HCT116 (cell line): ENCODE data around the gene FGD4. TPM values are rescaled to one million over a fixed set of nuclear protein-coding genes. Genes with fewer than 3 reads are reported as not detected.

Experiments
- ATAC-seq: fragments of 200-7000 bp; cut with Tn5 transposase; 2 replicates; pipeline ENCODE4 v1.9.1; 2020; ENCODE audit warnings: mild to moderate bottlenecking, moderate library complexity
- BruUV-seq: library from RNA; stranded (reverse); fragments of 400-500 nt; replicated peaks from 2 replicates; lab custom pipeline; 2021; lab: Mats Ljungman, UMichigan
- CTCF ChIA-PET: fragments of 300-600 bp; sonication (Branson Sonifier 250); formaldehyde crosslinking; loops from one replicate; lab custom pipeline; 2021; ENCODE audit warnings: antibody characterized with exemption; lab: Charles Lee
- POLR2A ChIA-PET: fragments of 300-600, 350-600 bp; sonication (Branson Sonifier 250); formaldehyde crosslinking; loops from one replicate; lab custom pipeline; 2021; ENCODE audit warnings: antibody characterized with exemption; lab: Charles Lee
- RAD21 ChIA-PET, 2 experiments: fragments of 300-600 bp; sonication (Branson Sonifier 250); formaldehyde crosslinking; loops; one replicate each; lab custom pipeline; 2023; ENCODE audit warnings: low total read pairs in 2 of 2; ENCODE audit not compliant: uncharacterized antibody in 2 of 2, unreplicated experiment in 2 of 2, low non-redundant PET in 1 of 2; lab: Charles Lee
- DNase-seq: peaks from one replicate; pipeline ENCODE4 v3.0.0-alpha.2; 2010; ENCODE audit warnings: low read depth, low spot score
- H2AFZ ChIP-seq: fragments of 200-600 bp; shearing (Covaris generic), sonication (generic); 2 replicates; pipeline ENCODE4 v1.6.1; 2017; ENCODE audit warnings: low read depth, mixed run types, mixed read lengths, antibody characterized with exemption, low read length; ENCODE audit not compliant: poor library complexity, severe bottlenecking
- H3K27ac ChIP-seq: 2 replicates; pipeline ENCODE4 v1.5.1; 2012; ENCODE audit warnings: low read depth, low read length
- H3K27me3 ChIP-seq: fragments of 200-600 bp; sonication (generic); 2 replicates; pipeline ENCODE4 v1.6.1; 2016; ENCODE audit warnings: mixed run types, low read length, mixed read lengths; ENCODE audit not compliant: insufficient read depth
- H3K36me3 ChIP-seq, 2 experiments: fragments of 200-500 bp in 1 of 2; fragments of 200-600 bp in 1 of 2; sonication (Bioruptor generic) in 1 of 2; sonication (generic) in 1 of 2; 2 replicates each; pipeline versions ENCODE4 v1.5.1 to v1.6.1; 2014 to 2016; ENCODE audit warnings: low read length in 2 of 2, inconsistent platforms in 1 of 2, mixed read lengths in 1 of 2, mixed run types in 1 of 2; ENCODE audit not compliant: insufficient read depth in 2 of 2, control insufficient read depth in 1 of 2
- H3K4me1 ChIP-seq, 2 experiments: fragments of 200-600 bp in 1 of 2; sonication (generic) in 1 of 2; 2 replicates each; pipeline versions ENCODE4 v1.5.1 to v1.6.1; 2012 to 2017; ENCODE audit warnings: low read length in 2 of 2, inconsistent platforms in 1 of 2, mild to moderate bottlenecking in 1 of 2, mixed read lengths in 1 of 2, mixed run types in 1 of 2, moderate library complexity in 1 of 2; ENCODE audit not compliant: insufficient read depth in 2 of 2, control insufficient read depth in 1 of 2
- H3K4me2 ChIP-seq: fragments of 200-600 bp; sonication (generic); 2 replicates; pipeline ENCODE4 v1.6.1; 2017; ENCODE audit warnings: mixed run types, low read length, mixed read lengths
- H3K4me3 ChIP-seq, 2 experiments: fragments of 200-600 bp in 1 of 2; sonication (generic) in 1 of 2; replicated peaks in 1 of 2; 2 replicates each; pipeline ENCODE4 v1.5.1; 2011 to 2016; ENCODE audit warnings: low read length in 2 of 2, control low read depth in 1 of 2, low read depth in 1 of 2, mild to moderate bottlenecking in 1 of 2, mixed read lengths in 1 of 2, mixed run types in 1 of 2
- H3K79me2 ChIP-seq: fragments of 200-600 bp; sonication (generic); 2 replicates; pipeline ENCODE4 v1.6.1; 2017; ENCODE audit warnings: mild to moderate bottlenecking, mixed run types, low read length, moderate library complexity, mixed read lengths; ENCODE audit not compliant: insufficient read depth
- H3K9ac ChIP-seq: fragments of 200-600 bp; sonication (generic); 2 replicates; pipeline ENCODE4 v1.6.1; 2016; ENCODE audit warnings: low read length, mixed read lengths
- H3K9me2 ChIP-seq: fragments of 200-600 bp; sonication (generic), shearing (Covaris generic); 2 replicates; pipeline ENCODE4 v1.6.1; 2017; ENCODE audit warnings: mixed run types, mild to moderate bottlenecking, moderate library complexity; ENCODE audit not compliant: insufficient read depth
- H3K9me3 ChIP-seq, 2 experiments: fragments of 200-500 bp in 1 of 2; fragments of 200-600 bp in 1 of 2; sonication (Bioruptor generic) in 1 of 2; sonication (generic) in 1 of 2; 2 replicates each; pipeline ENCODE4 v1.6.1; 2014 to 2017; ENCODE audit warnings: low read length in 2 of 2, mixed read lengths in 2 of 2, inconsistent platforms in 1 of 2, low read depth in 1 of 2, mild to moderate bottlenecking in 1 of 2, mixed run types in 1 of 2, moderate library complexity in 1 of 2; ENCODE audit not compliant: control insufficient read depth in 1 of 2, insufficient read depth in 1 of 2
- H4K20me1 ChIP-seq: fragments of 200-600 bp; sonication (generic), shearing (Covaris generic); 2 replicates; pipeline ENCODE4 v1.6.1; 2017; ENCODE audit warnings: mixed run types, mild to moderate bottlenecking, moderate library complexity; ENCODE audit not compliant: insufficient read depth
- ATF3 ChIP-seq: IDR thresholded peaks from 2 replicates; pipeline ENCODE4 v1.6.1; 2012
- CEBPB ChIP-seq: IDR thresholded peaks from 2 replicates; pipeline ENCODE4 v1.6.1; 2012; ENCODE audit warnings: low read depth
- ELF1 ChIP-seq: IDR thresholded peaks from 2 replicates; pipeline ENCODE4 v1.6.1; 2012; ENCODE audit warnings: low read depth, borderline replicate concordance
- EZH2 ChIP-seq: fragments of 200-600 bp; sonication (generic); IDR thresholded peaks from 2 replicates; pipeline ENCODE4 v1.6.1; 2017; ENCODE audit warnings: antibody characterized with exemption, mixed run types
- EZH2phosphoT487 ChIP-seq: fragments of 200-600 bp; IDR thresholded peaks from 2 replicates; pipeline ENCODE4 v1.6.1; 2018; ENCODE audit warnings: antibody characterized with exemption, borderline replicate concordance
- FOSL1 ChIP-seq: IDR thresholded peaks from 2 replicates; pipeline ENCODE4 v1.6.1; 2012; ENCODE audit warnings: low read depth
- POLR2AphosphoS5 ChIP-seq: IDR thresholded peaks from 2 replicates; pipeline ENCODE4 v1.6.1; 2011; ENCODE audit warnings: mild to moderate bottlenecking, low read depth, low read length, moderate library complexity
- REST ChIP-seq: IDR thresholded peaks from 2 replicates; pipeline ENCODE4 v1.6.1; 2012; ENCODE audit warnings: low read depth
- SP1 ChIP-seq: IDR thresholded peaks from 2 replicates; pipeline ENCODE4 v1.6.1; 2012; ENCODE audit warnings: low read depth
- SRF ChIP-seq: IDR thresholded peaks from 2 replicates; pipeline ENCODE4 v1.6.1; 2012; ENCODE audit warnings: low read depth
- YY1 ChIP-seq: IDR thresholded peaks from 2 replicates; pipeline ENCODE4 v1.6.1; 2011; ENCODE audit warnings: low read length, low read depth, moderate library complexity, mild to moderate bottlenecking; ENCODE audit not compliant: insufficient replicate concordance; ENCODE audit errors: extremely low read depth
- ZNF274 ChIP-seq: fragments of 200-500 bp; sonication (Bioruptor generic); IDR thresholded peaks from 2 replicates; pipeline ENCODE4 v1.6.1; 2014; ENCODE audit warnings: mild to moderate bottlenecking, low read depth, low read length, inconsistent platforms
- intact Hi-C: fragments of 100-400 bp; cut with micrococcal nuclease; formaldehyde crosslinking; loops from 2 replicates; pipeline ENCODE4 v1.10.0; 2022
- total RNA-seq: library from RNA; stranded (reverse); gene quantifications from one replicate; pipeline ENCODE4 v1.2.1, GENCODE V29; 2021; ENCODE audit not compliant: unreplicated experiment
- TF ChIP-seq, protein P1 (sequence below), 3 experiments: fragments of 200-600 bp in 1 of 3; sonication (generic) in 1 of 3; IDR thresholded peaks in 2 of 3; conservative IDR thresholded peaks in 1 of 3; 2 replicates each; pipeline ENCODE4 v1.5.1; 2012 to 2017; ENCODE audit warnings: low read depth in 2 of 3, low read length in 2 of 3, antibody characterized with exemption in 1 of 3, borderline replicate concordance in 1 of 3, control low read depth in 1 of 3, mild to moderate bottlenecking in 1 of 3, mixed read lengths in 1 of 3, mixed run types in 1 of 3, moderate library complexity in 1 of 3; ENCODE audit not compliant: insufficient read depth in 1 of 3
- TF ChIP-seq, protein P2 (sequence below): IDR thresholded peaks from 2 replicates; pipeline ENCODE4 v1.6.1; 2012

FGD4 gene
- total RNA-seq, 1 experiment from 2014 or later: 7.7 TPM

DNA sequence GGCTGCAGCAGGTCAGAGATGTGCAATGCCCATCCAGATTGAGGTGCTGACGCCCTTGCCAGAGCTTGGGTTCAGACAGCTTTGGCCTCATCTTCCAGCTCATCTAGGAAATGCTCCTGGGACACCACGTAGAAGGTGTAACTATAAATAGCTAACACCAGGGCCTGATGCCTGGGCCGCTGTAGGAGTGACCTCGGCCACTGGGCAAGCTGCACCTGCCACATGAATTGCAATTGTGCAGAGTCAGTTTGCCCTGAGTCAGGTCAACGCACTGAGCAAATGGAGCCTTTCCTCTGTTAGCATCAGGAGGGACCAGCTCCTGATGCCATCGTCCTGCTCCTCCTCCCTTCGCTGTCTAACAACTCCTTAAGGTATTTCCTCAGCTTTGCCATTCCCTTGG lies 262.3 kb downstream of the FGD4 start:
- TF ChIP-seq EZH2phosphoT487 (no peak), REST (no peak), POLR2AphosphoS5 (no peak), ELF1 (no peak), CEBPB (no peak), SRF (no peak), FOSL1 (no peak), SP1 (no peak), EZH2 (no peak), ATF3 (no peak), ZNF274 (no peak), YY1 (no peak)
- TF ChIP-seq, protein P1, sequence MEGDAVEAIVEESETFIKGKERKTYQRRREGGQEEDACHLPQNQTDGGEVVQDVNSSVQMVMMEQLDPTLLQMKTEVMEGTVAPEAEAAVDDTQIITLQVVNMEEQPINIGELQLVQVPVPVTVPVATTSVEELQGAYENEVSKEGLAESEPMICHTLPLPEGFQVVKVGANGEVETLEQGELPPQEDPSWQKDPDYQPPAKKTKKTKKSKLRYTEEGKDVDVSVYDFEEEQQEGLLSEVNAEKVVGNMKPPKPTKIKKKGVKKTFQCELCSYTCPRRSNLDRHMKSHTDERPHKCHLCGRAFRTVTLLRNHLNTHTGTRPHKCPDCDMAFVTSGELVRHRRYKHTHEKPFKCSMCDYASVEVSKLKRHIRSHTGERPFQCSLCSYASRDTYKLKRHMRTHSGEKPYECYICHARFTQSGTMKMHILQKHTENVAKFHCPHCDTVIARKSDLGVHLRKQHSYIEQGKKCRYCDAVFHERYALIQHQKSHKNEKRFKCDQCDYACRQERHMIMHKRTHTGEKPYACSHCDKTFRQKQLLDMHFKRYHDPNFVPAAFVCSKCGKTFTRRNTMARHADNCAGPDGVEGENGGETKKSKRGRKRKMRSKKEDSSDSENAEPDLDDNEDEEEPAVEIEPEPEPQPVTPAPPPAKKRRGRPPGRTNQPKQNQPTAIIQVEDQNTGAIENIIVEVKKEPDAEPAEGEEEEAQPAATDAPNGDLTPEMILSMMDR (IDR thresholded peaks at IDR 0.05 in 2 of 3, conservative IDR thresholded peaks at IDR 0.05 in 1 of 3; ENCODE audit: borderline replicate concordance in 1 of 3, insufficient read depth in 1 of 3, low read depth in 2 of 3, low read length in 2 of 3): no peak
- TF ChIP-seq, protein P2, sequence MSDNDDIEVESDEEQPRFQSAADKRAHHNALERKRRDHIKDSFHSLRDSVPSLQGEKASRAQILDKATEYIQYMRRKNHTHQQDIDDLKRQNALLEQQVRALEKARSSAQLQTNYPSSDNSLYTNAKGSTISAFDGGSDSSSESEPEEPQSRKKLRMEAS: no peak
- no peak overlapping the region for H3K9ac ChIP-seq
- RAD21 ChIA-PET: interaction anchor here in 1 of 2 experiments (0.6 kb wide), 1 partner anchor 1009 kb away, joined by 3 read pairs; no protein-coding TSS in a partner anchor
- H3K27ac ChIP-seq: no peak overlapping the region
- no peak overlapping the region for H3K4me3 ChIP-seq
- H3K9me2 ChIP-seq: no peaks in the 10 kb centered on the region
- no TSS peak for BruUV-seq
- DNase-seq (no peak), ATAC-seq (no peak)
- intact Hi-C loops: no loop called here
- H3K9me3 ChIP-seq: no peaks in the 10 kb centered on the region
- H3K27me3 ChIP-seq: no peaks in the 10 kb centered on the region
- H3K36me3 ChIP-seq: no peaks in the 10 kb centered on the region
- no peaks in the 10 kb centered on the region for H3K79me2 ChIP-seq
- H2AFZ ChIP-seq: no peak overlapping the region
- CTCF ChIA-PET: no interaction called here
- POLR2A ChIA-PET: no interaction called here
- no peaks in the 10 kb centered on the region for H4K20me1 ChIP-seq
- H3K4me1 ChIP-seq: peaks cover 0 to 7% of the 10 kb centered on the region in 2 experiments; a peak in 1 of 4 replicates
- no peak overlapping the region for H3K4me2 ChIP-seq
